Measurements from ENCODE around the gene IL1RAP.

IL1RAP gene

DNA sequence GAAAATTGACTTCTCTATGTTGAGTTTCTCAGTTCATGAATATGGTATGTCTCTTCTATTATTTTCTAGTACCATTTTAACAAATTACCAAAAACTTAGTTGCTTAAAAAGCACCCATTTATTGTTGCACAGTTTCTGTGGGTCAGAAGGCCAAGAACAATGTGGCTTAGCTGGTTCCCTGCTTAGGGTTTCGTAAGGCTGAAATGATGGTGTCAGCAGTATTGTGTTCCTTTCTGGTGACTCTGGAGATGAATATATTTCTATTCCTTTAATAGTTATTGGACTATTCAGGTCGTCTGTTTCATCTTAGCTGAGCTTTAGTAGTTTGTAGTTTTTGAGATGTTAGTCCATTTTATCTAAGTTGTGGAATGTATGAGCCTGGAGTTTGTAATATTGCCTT, 44.9 kb downstream of the IL1RAP start:
- DNase-seq (ENCODE audit: low spot score) (no peak), ATAC-seq (ENCODE audit: low read depth) (no peak)
- no peak overlapping the region for H3K4me3 ChIP-seq (ENCODE audit: severe bottlenecking)
- TF ChIP-seq, protein P1, sequence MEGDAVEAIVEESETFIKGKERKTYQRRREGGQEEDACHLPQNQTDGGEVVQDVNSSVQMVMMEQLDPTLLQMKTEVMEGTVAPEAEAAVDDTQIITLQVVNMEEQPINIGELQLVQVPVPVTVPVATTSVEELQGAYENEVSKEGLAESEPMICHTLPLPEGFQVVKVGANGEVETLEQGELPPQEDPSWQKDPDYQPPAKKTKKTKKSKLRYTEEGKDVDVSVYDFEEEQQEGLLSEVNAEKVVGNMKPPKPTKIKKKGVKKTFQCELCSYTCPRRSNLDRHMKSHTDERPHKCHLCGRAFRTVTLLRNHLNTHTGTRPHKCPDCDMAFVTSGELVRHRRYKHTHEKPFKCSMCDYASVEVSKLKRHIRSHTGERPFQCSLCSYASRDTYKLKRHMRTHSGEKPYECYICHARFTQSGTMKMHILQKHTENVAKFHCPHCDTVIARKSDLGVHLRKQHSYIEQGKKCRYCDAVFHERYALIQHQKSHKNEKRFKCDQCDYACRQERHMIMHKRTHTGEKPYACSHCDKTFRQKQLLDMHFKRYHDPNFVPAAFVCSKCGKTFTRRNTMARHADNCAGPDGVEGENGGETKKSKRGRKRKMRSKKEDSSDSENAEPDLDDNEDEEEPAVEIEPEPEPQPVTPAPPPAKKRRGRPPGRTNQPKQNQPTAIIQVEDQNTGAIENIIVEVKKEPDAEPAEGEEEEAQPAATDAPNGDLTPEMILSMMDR (IDR thresholded peaks at IDR 0.05; ENCODE audit: poor library complexity, severe bottlenecking): no peak
- H3K36me3 ChIP-seq (ENCODE audit: low read depth): peaks cover 55% of the 10 kb centered on the region
- peaks cover 5% of the 10 kb centered on the region for H3K9me3 ChIP-seq (ENCODE audit: severe bottlenecking)
- no peaks in the 10 kb centered on the region for H3K27me3 ChIP-seq (ENCODE audit: insufficient read depth, poor library complexity, severe bottlenecking)
- H3K4me1 ChIP-seq (ENCODE audit: insufficient read depth, poor library complexity, severe bottlenecking): peaks cover 10% of the 10 kb centered on the region
- H3K27ac ChIP-seq (ENCODE audit: poor library complexity, severe bottlenecking): no peak overlapping the region

DNA sequence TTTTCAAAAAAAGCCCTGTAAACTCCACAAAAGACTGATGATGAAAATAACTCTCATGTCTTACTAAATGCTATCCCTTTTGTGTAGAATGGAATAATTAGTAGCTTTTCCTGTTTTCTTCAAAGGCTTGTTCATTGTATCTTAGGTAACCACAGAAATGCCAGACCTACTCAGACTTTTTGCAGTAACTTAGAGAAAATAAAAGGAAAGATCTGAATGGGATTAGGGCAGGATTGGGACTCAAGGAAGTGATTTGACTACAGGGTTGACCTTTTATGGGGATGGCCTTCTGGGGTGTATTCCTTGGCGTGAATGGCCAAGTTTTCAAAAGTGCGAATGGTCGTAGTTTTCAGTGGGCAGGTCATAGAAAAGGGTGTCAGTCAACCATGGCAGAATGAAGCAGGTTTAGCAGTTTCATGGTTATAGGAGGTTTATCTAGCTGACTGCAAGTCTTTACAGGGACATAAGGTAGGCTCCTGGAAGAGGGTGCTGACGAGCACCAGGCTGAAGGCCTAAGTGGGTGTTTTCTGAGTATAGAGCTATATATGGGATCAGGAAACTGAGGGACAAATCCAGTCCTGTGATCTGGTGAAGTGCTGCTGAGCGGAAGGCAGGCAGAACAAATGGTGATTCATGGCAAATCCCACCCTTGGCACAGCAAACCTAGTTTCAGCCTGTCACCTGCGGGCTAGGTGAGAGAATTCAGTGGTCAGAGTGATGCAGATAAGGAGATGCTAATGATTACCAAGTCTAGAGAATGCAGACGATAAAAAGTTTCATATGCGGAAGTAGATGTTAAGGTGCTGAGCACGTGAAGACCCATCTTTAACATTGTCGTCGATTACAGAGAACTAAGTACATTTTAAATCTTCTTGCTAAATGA, 46.4 kb downstream of the IL1RAP start:
- ATAC-seq (ENCODE audit: low read depth) (no peak), DNase-seq (ENCODE audit: low spot score) (no peak)
- peaks cover 11% of the 10 kb centered on the region for H3K4me1 ChIP-seq (ENCODE audit: insufficient read depth, poor library complexity, severe bottlenecking)
- H3K4me3 ChIP-seq (ENCODE audit: severe bottlenecking): no peak overlapping the region
- H3K27me3 ChIP-seq (ENCODE audit: insufficient read depth, poor library complexity, severe bottlenecking): no peaks in the 10 kb centered on the region
- H3K9me3 ChIP-seq (ENCODE audit: severe bottlenecking): peaks cover 5% of the 10 kb centered on the region
- H3K36me3 ChIP-seq (ENCODE audit: low read depth): peaks cover 64% of the 10 kb centered on the region
- TF ChIP-seq, protein P1 (IDR thresholded peaks at IDR 0.05; ENCODE audit: poor library complexity, severe bottlenecking): no peak
- no peak overlapping the region for H3K27ac ChIP-seq (ENCODE audit: poor library complexity, severe bottlenecking)

DNA sequence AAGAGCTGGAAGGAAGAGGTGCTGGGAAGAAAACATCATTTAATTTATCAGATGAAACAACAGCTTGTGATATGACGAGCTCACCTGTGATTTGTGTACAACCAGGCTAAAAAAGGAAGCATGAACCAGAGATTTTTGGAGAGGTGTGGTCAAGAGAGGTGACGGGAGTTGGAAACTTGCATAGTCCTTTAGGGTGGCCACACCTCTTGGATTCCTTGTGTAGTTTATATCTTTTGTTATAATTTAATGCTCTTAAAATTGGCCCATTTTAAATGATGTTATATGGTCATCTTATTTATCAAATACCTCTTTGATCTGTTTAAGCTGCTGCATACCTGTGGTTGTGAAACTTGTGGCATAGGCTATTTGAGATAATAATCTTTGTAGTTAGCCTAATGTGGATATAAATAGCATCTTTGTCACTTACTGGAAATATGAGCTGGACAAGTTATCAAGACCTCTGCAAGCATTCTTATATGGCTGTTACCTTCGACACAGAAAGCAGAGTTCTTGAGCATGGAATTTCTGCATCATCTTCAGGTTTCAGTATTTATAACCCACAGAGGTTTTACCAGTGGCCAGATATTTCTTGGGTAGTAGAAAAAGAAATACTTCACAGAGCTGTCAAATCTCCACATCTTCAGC, 49.1 kb downstream of the IL1RAP start:
- TF ChIP-seq, protein P1 (IDR thresholded peaks at IDR 0.05; ENCODE audit: poor library complexity, severe bottlenecking): no peak
- peak overlapping the region; percentile 92 for H3K27ac ChIP-seq (ENCODE audit: poor library complexity, severe bottlenecking)
- no peak overlapping the region for H3K4me3 ChIP-seq (ENCODE audit: severe bottlenecking)
- no peaks in the 10 kb centered on the region for H3K27me3 ChIP-seq (ENCODE audit: insufficient read depth, poor library complexity, severe bottlenecking)
- DNase-seq (ENCODE audit: low spot score) (no peak), ATAC-seq (ENCODE audit: low read depth) (no peak)
- peaks cover 5% of the 10 kb centered on the region for H3K9me3 ChIP-seq (ENCODE audit: severe bottlenecking)
- peaks cover 38% of the 10 kb centered on the region for H3K4me1 ChIP-seq (ENCODE audit: insufficient read depth, poor library complexity, severe bottlenecking)
- peaks cover 61% of the 10 kb centered on the region for H3K36me3 ChIP-seq (ENCODE audit: low read depth)

DNA sequence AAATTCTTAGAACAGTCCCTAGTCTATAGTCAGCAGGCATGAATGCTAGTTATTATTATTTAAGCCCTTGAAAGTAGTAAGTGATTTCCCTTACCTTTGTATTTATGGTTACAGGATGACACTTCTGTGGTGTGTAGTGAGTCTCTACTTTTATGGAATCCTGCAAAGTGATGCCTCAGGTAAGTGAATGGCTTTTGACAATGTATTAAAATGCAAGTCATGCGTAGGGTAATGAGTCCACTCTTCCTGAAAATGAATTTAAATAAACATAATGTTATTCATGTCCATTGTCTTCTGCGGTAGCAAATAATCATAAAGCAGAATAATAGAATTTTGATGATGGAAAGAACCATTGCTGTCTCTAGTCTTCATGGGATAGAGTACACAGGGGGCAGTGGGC, 50.3 kb downstream of the IL1RAP start:
- no peaks in the 10 kb centered on the region for H3K27me3 ChIP-seq (ENCODE audit: insufficient read depth, poor library complexity, severe bottlenecking)
- no peaks in the 10 kb centered on the region for H3K9me3 ChIP-seq (ENCODE audit: severe bottlenecking)
- no peak overlapping the region for H3K4me3 ChIP-seq (ENCODE audit: severe bottlenecking)
- H3K4me1 ChIP-seq (ENCODE audit: insufficient read depth, poor library complexity, severe bottlenecking): peaks cover 47% of the 10 kb centered on the region
- TF ChIP-seq, protein P1 (IDR thresholded peaks at IDR 0.05; ENCODE audit: poor library complexity, severe bottlenecking): no peak
- H3K36me3 ChIP-seq (ENCODE audit: low read depth): peaks cover 61% of the 10 kb centered on the region
- peak overlapping the region; percentile 92 for H3K27ac ChIP-seq (ENCODE audit: poor library complexity, severe bottlenecking)
- DNase-seq (ENCODE audit: low spot score) (no peak), ATAC-seq (ENCODE audit: low read depth) (no peak)
